ENCODE measurements around the gene MUC12. TPM values are rescaled to one million over a fixed set of nuclear protein-coding genes. Genes with fewer than 3 reads are reported as not detected.

MUC12 gene
- total and polyA plus RNA-seq, 2 of the 13 experiments (the other 11 are each of a cell fraction or from before 2014, with no cell fraction given) = not detected

DNA sequence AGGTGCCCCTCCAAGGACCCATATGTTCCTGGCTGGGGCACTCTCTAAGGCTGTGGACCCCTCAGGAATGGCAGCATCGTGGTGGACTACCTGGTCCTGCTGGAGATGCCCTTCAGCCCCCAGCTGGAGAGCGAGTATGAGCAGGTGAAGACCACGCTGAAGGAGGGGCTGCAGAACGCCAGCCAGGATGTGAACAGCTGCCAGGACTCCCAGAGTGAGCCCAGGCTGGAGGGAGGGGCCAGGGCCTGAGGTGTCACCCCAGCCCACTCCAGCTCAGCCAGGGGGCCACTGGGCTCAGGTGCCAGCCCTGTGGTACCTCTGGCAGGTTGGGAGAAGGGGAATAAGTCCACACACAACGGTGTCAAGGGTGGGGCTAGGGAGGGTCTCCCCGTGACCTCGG lies 4.7 kb upstream of the MUC12 start:
- Histone ChIP-seq H3K9ac (ENCODE audit: insufficient read depth, low read depth, low read length) (no peak overlapping the region), H3K27ac (ENCODE audit: extremely low read length, insufficient read depth, low read length) (no peak overlapping the region), H3K4me1 (ENCODE audit: insufficient read depth, low read length) (0 out of 2 replicates have a peak, but pooled peaks cover 10% of the 10 kb centered on the region), H2AFZ (ENCODE audit: low read length) (no peak overlapping the region), H3K79me2 (ENCODE audit: insufficient read depth, low read length) (no peaks in the 10 kb centered on the region), H4K20me1 (ENCODE audit: insufficient read depth, low read length) (no peaks in the 10 kb centered on the region), H3K27me3 (ENCODE audit: control insufficient read depth in 1 of 2, insufficient read depth in 2 of 2, low read length in 2 of 2) (peaks cover 12 to 42% of the 10 kb centered on the region in 2 experiments), H3K4me3 (replicated peaks in 1 of 3; ENCODE audit: insufficient read depth in 1 of 3, low read depth in 2 of 3, low read length in 3 of 3) (no peak overlapping the region), H3K4me2 (ENCODE audit: low read depth, low read length) (no peak overlapping the region), H3K9me3 (ENCODE audit: low read length) (no peaks in the 10 kb centered on the region), H3K36me3 (replicated peaks in 1 of 2; ENCODE audit: control insufficient read depth in 1 of 2, insufficient read depth in 2 of 2, low read length in 2 of 2) (no peaks in the 10 kb centered on the region)
- intact Hi-C loops (cut with micrococcal nuclease; ENCODE audit: unreplicated experiment) = no loop called here
- TF ChIP-seq THAP11 (CRISPR knock-in tag; IDR thresholded peaks at IDR 0.05) (no peak), ZNF589 (CRISPR knock-in tag; conservative IDR thresholded peaks at IDR 0.05) (no peak), PHF5A (CRISPR knock-in tag; IDR thresholded peaks at IDR 0.05; ENCODE audit: low read depth, unreplicated experiment) (no peak), ZNF687 (CRISPR knock-in tag; IDR thresholded peaks at IDR 0.05) (0 out of 2 replicates have a peak, but pooled peaks have one; percentile 11)
- in situ Hi-C loops (cut with HindIII; ENCODE audit: extremely low pct_ligation_motif_present, low pct_unique_long_range_greater_than_20kb) = loop anchor here (5.0 kb wide), 1 partner anchor 93 kb away; no protein-coding TSS in a partner anchor
- FAIRE-seq (no peak), ATAC-seq (no peak), DNase-seq (ENCODE audit: low spot score) (no peak)
- BruUV-seq (replicated peaks) = no TSS peak
- CTCF ChIA-PET (ENCODE audit: low intra/inter-chr PET ratio, low total read pairs) = no interaction called here
- 17% methylated on average over 7 of the region's 7 CpGs for WGBS (ENCODE audit: low lambda C conversion rate)
- POLR2A ChIA-PET = no interaction called here

All from HepG2 (cell line).